Measurements from ENCODE around the gene RPA3.

The RPA3 gene

GRCh38 chr7:7761974-7762779 is 43.8 kb upstream of the RPA3 start:
- Histone ChIP-seq H2BK15ac (ENCODE audit: low read length) (no peak overlapping the region), H3K14ac (ENCODE audit: low read length) (no peak overlapping the region), H3K4me3 (ENCODE audit: low read length in 2 of 2) (no peak overlapping the region), H3K27me3 (ENCODE audit: control insufficient read depth in 3 of 3, insufficient read depth in 3 of 3, low read depth in 1 of 3, low read length in 3 of 3) (no peaks in the 10 kb centered on the region), H4K91ac (ENCODE audit: low read depth, low read length, poor library complexity) (no peak overlapping the region), H3K4me2 (ENCODE audit: insufficient read depth, low read length, poor library complexity, severe bottlenecking) (no peak overlapping the region), H3K27ac (replicated peaks; ENCODE audit: low read length) (no peak overlapping the region), H2BK5ac (ENCODE audit: low read length) (no peak overlapping the region), H3K9ac (ENCODE audit: low read depth, low read length, poor library complexity) (no peak overlapping the region), H2AK5ac (ENCODE audit: low read depth, low read length) (no peak overlapping the region), H3K4ac (ENCODE audit: low read length) (no peak overlapping the region), H2BK12ac (ENCODE audit: low read length) (no peak overlapping the region), H2BK120ac (ENCODE audit: low read depth, low read length) (no peak overlapping the region), H2AFZ (ENCODE audit: low read length) (no peak overlapping the region), H3K36me3 (replicated peaks in 1 of 2; ENCODE audit: control insufficient read depth in 2 of 2, insufficient read depth in 2 of 2, low read length in 2 of 2) (no peaks in the 10 kb centered on the region), H3K79me1 (ENCODE audit: low read depth, low read length) (no peaks in the 10 kb centered on the region), H3K23ac (ENCODE audit: low read depth, low read length, poor library complexity) (no peak overlapping the region), H3K18ac (ENCODE audit: low read length) (no peak overlapping the region), H4K8ac (ENCODE audit: low read depth, low read length) (no peak overlapping the region), H3K4me1 (ENCODE audit: control insufficient read depth in 2 of 2, insufficient read depth in 1 of 2, low read depth in 1 of 2, low read length in 2 of 2) (peaks cover 1 to 8% of the 10 kb centered on the region in 2 donors), H3K9me3 (replicated peaks in 1 of 2; ENCODE audit: control insufficient read depth in 2 of 2, insufficient read depth in 1 of 2, low read depth in 1 of 2, low read length in 2 of 2) (no peaks in the 10 kb centered on the region)
- WGBS, 2 donors (ENCODE audit: extremely low coverage in 2 of 2, insufficient read length in 2 of 2, insufficient replicate concordance in 1 of 2) = no CpG with 5 or more reads among the region's 9 CpGs
- DNase-seq (ENCODE audit: low spot score) = no peak

- WGBS, 2 donors (ENCODE audit: extremely low coverage in 2 of 2, insufficient read length in 2 of 2, insufficient replicate concordance in 1 of 2) = no CpG with 5 or more reads among the region's 5 CpGs
- H3K4me3 ChIP-seq (ENCODE audit: low read length in 2 of 2) = no peak overlapping the region
- H3K27me3 ChIP-seq (ENCODE audit: control insufficient read depth in 3 of 3, insufficient read depth in 3 of 3, low read depth in 1 of 3, low read length in 3 of 3) = no peaks in the 10 kb centered on the region
- no peak overlapping the region for H3K23ac ChIP-seq (ENCODE audit: low read depth, low read length, poor library complexity)
- no peaks in the 10 kb centered on the region for H3K36me3 ChIP-seq (replicated peaks in 1 of 2; ENCODE audit: control insufficient read depth in 2 of 2, insufficient read depth in 2 of 2, low read length in 2 of 2)
- no peak overlapping the region for H2BK12ac ChIP-seq (ENCODE audit: low read length)
- no peak overlapping the region for H4K91ac ChIP-seq (ENCODE audit: low read depth, low read length, poor library complexity)
- H3K4me2 ChIP-seq (ENCODE audit: insufficient read depth, low read length, poor library complexity, severe bottlenecking) = no peak overlapping the region
- H3K9me3 ChIP-seq (replicated peaks in 1 of 2; ENCODE audit: control insufficient read depth in 2 of 2, insufficient read depth in 1 of 2, low read depth in 1 of 2, low read length in 2 of 2) = no peaks in the 10 kb centered on the region
- no peak overlapping the region for H3K4ac ChIP-seq (ENCODE audit: low read length)
- H4K8ac ChIP-seq (ENCODE audit: low read depth, low read length) = no peak overlapping the region
- H2BK15ac ChIP-seq (ENCODE audit: low read length) = no peak overlapping the region
- H2BK5ac ChIP-seq (ENCODE audit: low read length) = no peak overlapping the region
- H3K27ac ChIP-seq (replicated peaks; ENCODE audit: low read length) = no peak overlapping the region
- no peak overlapping the region for H3K9ac ChIP-seq (ENCODE audit: low read depth, low read length, poor library complexity)
- no peak overlapping the region for H2AK5ac ChIP-seq (ENCODE audit: low read depth, low read length)
- H3K18ac ChIP-seq (ENCODE audit: low read length) = no peak overlapping the region
- no peak overlapping the region for H3K14ac ChIP-seq (ENCODE audit: low read length)
- H2BK120ac ChIP-seq (ENCODE audit: low read depth, low read length) = no peak overlapping the region
- H2AFZ ChIP-seq (ENCODE audit: low read length) = no peak overlapping the region
- H3K4me1 ChIP-seq (ENCODE audit: control insufficient read depth in 2 of 2, insufficient read depth in 1 of 2, low read depth in 1 of 2, low read length in 2 of 2) = peaks cover 1 to 8% of the 10 kb centered on the region in 2 donors
- no peak for DNase-seq (ENCODE audit: low spot score)
- no peaks in the 10 kb centered on the region for H3K79me1 ChIP-seq (ENCODE audit: low read depth, low read length)
Measured at GRCh38 chr7:7761340-7761973, 43.0 kb upstream of the RPA3 start.

GRCh38 chr7:7757576-7757975 is 39.2 kb upstream of the RPA3 start:
- Histone ChIP-seq H4K91ac (ENCODE audit: low read depth, low read length, poor library complexity) (no peak overlapping the region), H3K9me3 (replicated peaks in 1 of 2; ENCODE audit: control insufficient read depth in 2 of 2, insufficient read depth in 1 of 2, low read depth in 1 of 2, low read length in 2 of 2) (no peaks in the 10 kb centered on the region), H3K27ac (replicated peaks; ENCODE audit: low read length) (no peak overlapping the region), H3K4me1 (ENCODE audit: control insufficient read depth in 2 of 2, insufficient read depth in 1 of 2, low read depth in 1 of 2, low read length in 2 of 2) (peaks cover 1 to 8% of the 10 kb centered on the region in 2 donors), H2AK5ac (ENCODE audit: low read depth, low read length) (no peak overlapping the region), H2AFZ (ENCODE audit: low read length) (no peak overlapping the region), H3K14ac (ENCODE audit: low read length) (no peak overlapping the region), H2BK120ac (ENCODE audit: low read depth, low read length) (no peak overlapping the region), H3K36me3 (replicated peaks in 1 of 2; ENCODE audit: control insufficient read depth in 2 of 2, insufficient read depth in 2 of 2, low read length in 2 of 2) (no peaks in the 10 kb centered on the region), H3K4me3 (ENCODE audit: low read length in 2 of 2) (no peak overlapping the region), H2BK12ac (ENCODE audit: low read length) (no peak overlapping the region), H4K8ac (ENCODE audit: low read depth, low read length) (no peak overlapping the region), H3K4me2 (ENCODE audit: insufficient read depth, low read length, poor library complexity, severe bottlenecking) (no peak overlapping the region), H2BK15ac (ENCODE audit: low read length) (no peak overlapping the region), H3K23ac (ENCODE audit: low read depth, low read length, poor library complexity) (no peak overlapping the region), H3K27me3 (ENCODE audit: control insufficient read depth in 3 of 3, insufficient read depth in 3 of 3, low read depth in 1 of 3, low read length in 3 of 3) (no peaks in the 10 kb centered on the region), H3K9ac (ENCODE audit: low read depth, low read length, poor library complexity) (no peak overlapping the region), H3K79me1 (ENCODE audit: low read depth, low read length) (no peaks in the 10 kb centered on the region), H3K4ac (ENCODE audit: low read length) (no peak overlapping the region), H3K18ac (ENCODE audit: low read length) (no peak overlapping the region), H2BK5ac (ENCODE audit: low read length) (no peak overlapping the region)
- no CpG with 5 or more reads among the region's 4 CpGs for WGBS, 2 donors (ENCODE audit: extremely low coverage in 2 of 2, insufficient read length in 2 of 2, insufficient replicate concordance in 1 of 2)
- DNase-seq (ENCODE audit: low spot score) = no peak

GRCh38 chr7:7756577-7756976 is 38.2 kb upstream of the RPA3 start:
- Histone ChIP-seq H3K18ac (ENCODE audit: low read length) (no peak overlapping the region), H4K91ac (ENCODE audit: low read depth, low read length, poor library complexity) (no peak overlapping the region), H3K23ac (ENCODE audit: low read depth, low read length, poor library complexity) (no peak overlapping the region), H3K27ac (replicated peaks; ENCODE audit: low read length) (no peak overlapping the region), H2BK12ac (ENCODE audit: low read length) (no peak overlapping the region), H2BK15ac (ENCODE audit: low read length) (no peak overlapping the region), H3K4ac (ENCODE audit: low read length) (no peak overlapping the region), H3K27me3 (ENCODE audit: control insufficient read depth in 3 of 3, insufficient read depth in 3 of 3, low read depth in 1 of 3, low read length in 3 of 3) (no peaks in the 10 kb centered on the region), H2AFZ (ENCODE audit: low read length) (no peak overlapping the region), H3K79me1 (ENCODE audit: low read depth, low read length) (no peaks in the 10 kb centered on the region), H3K14ac (ENCODE audit: low read length) (no peak overlapping the region), H3K4me2 (ENCODE audit: insufficient read depth, low read length, poor library complexity, severe bottlenecking) (no peak overlapping the region), H4K8ac (ENCODE audit: low read depth, low read length) (no peak overlapping the region), H2AK5ac (ENCODE audit: low read depth, low read length) (no peak overlapping the region), H2BK5ac (ENCODE audit: low read length) (no peak overlapping the region), H3K9ac (ENCODE audit: low read depth, low read length, poor library complexity) (no peak overlapping the region), H3K9me3 (replicated peaks in 1 of 2; ENCODE audit: control insufficient read depth in 2 of 2, insufficient read depth in 1 of 2, low read depth in 1 of 2, low read length in 2 of 2) (no peaks in the 10 kb centered on the region), H3K36me3 (replicated peaks in 1 of 2; ENCODE audit: control insufficient read depth in 2 of 2, insufficient read depth in 2 of 2, low read length in 2 of 2) (no peaks in the 10 kb centered on the region), H3K4me3 (ENCODE audit: low read length in 2 of 2) (no peak overlapping the region), H2BK120ac (ENCODE audit: low read depth, low read length) (no peak overlapping the region), H3K4me1 (ENCODE audit: control insufficient read depth in 2 of 2, insufficient read depth in 1 of 2, low read depth in 1 of 2, low read length in 2 of 2) (peaks cover 1 to 8% of the 10 kb centered on the region in 2 donors)
- no CpG with 5 or more reads among the region's 3 CpGs for WGBS, 2 donors (ENCODE audit: extremely low coverage in 2 of 2, insufficient read length in 2 of 2, insufficient replicate concordance in 1 of 2)
- no peak for DNase-seq (ENCODE audit: low spot score)

Data from neuronal stem cell (in vitro differentiated cells).